ENCODE results near the gene RTL9. TPM values are rescaled to one million over a fixed set of nuclear protein-coding genes. Genes with fewer than 3 reads are reported as not detected.

The RTL9 gene
- total and polyA plus RNA-seq, 2 of the 13 experiments (the other 11 are each of a cell fraction or from before 2014, with no cell fraction given) = 0.01 to 0.02 TPM

GRCh38 chrX:110317820-110318663 lies 40.6 kb upstream of the RTL9 start, which contains the start of gene AMMECR1 (continued):
- TF ChIP-seq GPN1 (CRISPR knock-in tag; IDR thresholded peaks at IDR 0.05; ENCODE audit: borderline replicate concordance) (no peak), PRPF4 (IDR thresholded peaks at IDR 0.05; ENCODE audit: low read depth, low read length, poor library complexity, severe bottlenecking) (no peak), ZNF558 (CRISPR knock-in tag; IDR thresholded peaks at IDR 0.05; ENCODE audit: borderline replicate concordance) (no peak), ZNF251 (CRISPR knock-in tag; IDR thresholded peaks at IDR 0.05) (no peak), ZNF121 (CRISPR knock-in tag; IDR thresholded peaks at IDR 0.05) (0 out of 2 replicates have a peak, but pooled peaks have one; percentile 44), ZBTB49 (CRISPR knock-in tag; IDR thresholded peaks at IDR 0.05; ENCODE audit: borderline replicate concordance) (no peak), ZNF354B (CRISPR knock-in tag; IDR thresholded peaks at IDR 0.05) (no peak), SALL1 (CRISPR knock-in tag; IDR thresholded peaks at IDR 0.05) (peak; percentile 31; the same call in 1 of the 2 replicates), ZNF609 (CRISPR knock-in tag; IDR thresholded peaks at IDR 0.05; ENCODE audit: borderline replicate concordance) (no peak), FOXJ3 (CRISPR knock-in tag; IDR thresholded peaks at IDR 0.05; ENCODE audit: borderline replicate concordance) (no peak), ZNF407 (CRISPR knock-in tag; IDR thresholded peaks at IDR 0.05; ENCODE audit: not compliant biosample characterization) (no peak), ZNF83 (CRISPR knock-in tag; IDR thresholded peaks at IDR 0.05; ENCODE audit: borderline replicate concordance) (no peak)

Measured in HepG2 (cell line).